CD4-positive, alpha-beta T cell (primary cell): Measurements from ENCODE around the gene UBIAD1. TPM values are rescaled to one million over a fixed set of nuclear protein-coding genes. Genes with fewer than 3 reads are reported as not detected.

Source experiments
- ATAC-seq: fragments of 200-7000 bp; cut with Tn5 transposase; one replicate; pipeline ENCODE4 v1.10.0; 2022; ENCODE audit warnings: mild to moderate bottlenecking; ENCODE audit not compliant: poor library complexity
- CTCF ChIA-PET: fragments of 350-600 bp; sonication (Branson Sonifier 250); formaldehyde crosslinking; loops from one replicate; lab custom pipeline; 2021; ENCODE audit warnings: antibody characterized with exemption, inconsistent platforms; lab: Charles Lee
- POLR2A ChIA-PET: fragments of 350-600 bp; sonication (Branson Sonifier 250); formaldehyde crosslinking; loops from one replicate; lab custom pipeline; 2021; ENCODE audit warnings: antibody characterized with exemption, inconsistent platforms; lab: Charles Lee
- DNase-seq, 14 experiments: peaks; one replicate each; pipeline ENCODE4 v3.0.0-alpha.2; 2013 to 2020; ENCODE audit warnings: mixed read lengths in 2 of 14
- H3K27ac ChIP-seq, 2 donors: one replicate each; pipeline versions ENCODE4 v1.5.1 to v1.7.0; 2013; ENCODE audit warnings: low read length in 2 of 2, low read depth in 1 of 2, mild to moderate bottlenecking in 1 of 2
- H3K27me3 ChIP-seq, 2 experiments: 1 replicate in 1 of 2; 2 replicates in 1 of 2; pipeline versions ENCODE4 v1.6.1 to v1.7.0; 2013; ENCODE audit warnings: low read length in 2 of 2, control low read depth in 1 of 2, mild to moderate bottlenecking in 1 of 2, moderate library complexity in 1 of 2; ENCODE audit not compliant: insufficient read depth in 2 of 2, control insufficient read depth in 1 of 2
- H3K36me3 ChIP-seq: one replicate; pipeline ENCODE4 v1.6.1; 2013; ENCODE audit warnings: low read length, control low read depth; ENCODE audit not compliant: insufficient read depth
- H3K4me1 ChIP-seq: one replicate; pipeline ENCODE4 v1.6.1; 2013; ENCODE audit warnings: low read length, control low read depth; ENCODE audit not compliant: insufficient read depth
- H3K4me3 ChIP-seq: one replicate; pipeline ENCODE4 v1.5.1; 2013; ENCODE audit warnings: mild to moderate bottlenecking, low read length, moderate library complexity
- H3K9me3 ChIP-seq, 2 experiments: 1 replicate in 1 of 2; 2 replicates in 1 of 2; pipeline versions ENCODE4 v1.6.1 to v1.7.0; 2013; ENCODE audit warnings: low read length in 2 of 2, mild to moderate bottlenecking in 2 of 2, control low read depth in 1 of 2, moderate library complexity in 1 of 2; ENCODE audit not compliant: control insufficient read depth in 1 of 2, insufficient read depth in 1 of 2
- H3K27ac Mint-ChIP-seq: one replicate; pipeline ENCODE4 v1.8.0; 2020; ENCODE audit warnings: mixed read lengths
- H3K27me3 Mint-ChIP-seq: one replicate; pipeline ENCODE4 v1.8.0; 2021; ENCODE audit warnings: mixed read lengths
- H3K36me3 Mint-ChIP-seq: one replicate; pipeline ENCODE4 v1.8.0; 2021; ENCODE audit warnings: low read depth, mixed read lengths
- H3K4me1 Mint-ChIP-seq: one replicate; pipeline ENCODE4 v1.8.0; 2021; ENCODE audit warnings: low read depth, mixed read lengths
- H3K4me3 Mint-ChIP-seq: one replicate; pipeline ENCODE4 v1.8.0; 2020; ENCODE audit warnings: mild to moderate bottlenecking, mixed read lengths
- H3K9me3 Mint-ChIP-seq: one replicate; pipeline ENCODE4 v1.8.0; 2020; ENCODE audit warnings: mixed read lengths
- CTCF ChIP-seq: fragments of 200-600 bp; IDR thresholded peaks from one replicate; pipeline ENCODE4 v1.8.0; 2022; ENCODE audit warnings: antibody characterized with exemption, mild to moderate bottlenecking
- intact Hi-C, 2 experiments: fragments of 100-400 bp; cut with DNase I in 1 of 2; cut with micrococcal nuclease in 1 of 2; formaldehyde crosslinking; loops; one replicate each; pipeline versions ENCODE4 v1.15.1 to v1.9.0; 2023 to 2025; cut with DNase I, micrococcal nuclease
- total RNA-seq, 174 experiments: library from RNA in 2 of 174; stranded (reverse) in 2 of 174; gene quantifications; one replicate each; pipeline ENCODE4 v1.2.3 and lab custom pipeline; 2021 to 2026

The UBIAD1 gene
- total RNA-seq, 2 experiments from 2014 or later = 19.2 to 19.3 TPM

GRCh38 chr1:11328444-11328843 lies 55.4 kb downstream of the UBIAD1 start:
- no peaks in the 10 kb centered on the region for H3K27me3 ChIP-seq
- Mint-ChIP-seq H3K36me3 (no peaks in the 10 kb centered on the region), H3K4me3 (no peak overlapping the region), H3K4me1 (no peaks in the 10 kb centered on the region), H3K27me3 (no peaks in the 10 kb centered on the region), H3K27ac (no peak overlapping the region), H3K9me3 (no peaks in the 10 kb centered on the region)
- TF ChIP-seq CTCF = no peak
- intact Hi-C loops = no loop called here
- H3K36me3 ChIP-seq = no peaks in the 10 kb centered on the region
- ChIA-PET POLR2A (no interaction called here), CTCF (no interaction called here)
- H3K4me3 ChIP-seq = no peak overlapping the region
- DNase-seq (no peak), ATAC-seq (no peak)
- no peak overlapping the region for H3K27ac ChIP-seq
- no peaks in the 10 kb centered on the region for H3K4me1 ChIP-seq
- no peaks in the 10 kb centered on the region for H3K9me3 ChIP-seq

- no peaks in the 10 kb centered on the region for H3K4me1 ChIP-seq
- Mint-ChIP-seq H3K4me1 (no peaks in the 10 kb centered on the region), H3K4me3 (no peak overlapping the region), H3K27ac (no peak overlapping the region), H3K36me3 (no peaks in the 10 kb centered on the region), H3K27me3 (no peaks in the 10 kb centered on the region), H3K9me3 (no peaks in the 10 kb centered on the region)
- ATAC-seq = no peak
- no peak for TF ChIP-seq CTCF
- intact Hi-C loops = no loop called here
- H3K4me3 ChIP-seq = no peak overlapping the region
- H3K9me3 ChIP-seq = no peaks in the 10 kb centered on the region
- no peak overlapping the region for H3K27ac ChIP-seq
- H3K27me3 ChIP-seq = no peaks in the 10 kb centered on the region
- POLR2A ChIA-PET = no interaction called here
- CTCF ChIA-PET = no interaction called here
- H3K36me3 ChIP-seq = no peaks in the 10 kb centered on the region
- no peak for DNase-seq
Measured at GRCh38 chr1:11330411-11330810, 57.4 kb downstream of the UBIAD1 start.

GRCh38 chr1:11331036-11331944 lies 58.3 kb downstream of the UBIAD1 start:
- H3K4me1 ChIP-seq = no peaks in the 10 kb centered on the region
- no peaks in the 10 kb centered on the region for H3K36me3 Mint-ChIP-seq
- CTCF ChIA-PET = no interaction called here
- no peaks in the 10 kb centered on the region for H3K27me3 ChIP-seq
- H3K36me3 ChIP-seq = no peaks in the 10 kb centered on the region
- no peaks in the 10 kb centered on the region for H3K4me1 Mint-ChIP-seq
- no peak for TF ChIP-seq CTCF
- no peaks in the 10 kb centered on the region for H3K27me3 Mint-ChIP-seq
- no peaks in the 10 kb centered on the region for H3K9me3 ChIP-seq
- H3K9me3 Mint-ChIP-seq = no peaks in the 10 kb centered on the region
- no peak for DNase-seq
- H3K27ac ChIP-seq = no peak overlapping the region
- H3K4me3 ChIP-seq = no peak overlapping the region
- no peak overlapping the region for H3K27ac Mint-ChIP-seq
- intact Hi-C loops = no loop called here
- POLR2A ChIA-PET = no interaction called here
- H3K4me3 Mint-ChIP-seq = no peak overlapping the region
- ATAC-seq = no peak
